ENCODE data around the gene MUC5B.
A peak's percentile ranks its signal among the peaks of the same experiment; 100 is the strongest.

The MUC5B gene

GRCh38 chr11:1192741-1193325, 30.0 kb upstream of the MUC5B start:
- DNase-seq: no peak

- no peak for DNase-seq
Observed at GRCh38 chr11:1193326-1194230, 29.3 kb upstream of the MUC5B start.

GRCh38 chr11:1194231-1194976, 28.5 kb upstream of the MUC5B start:
- no peak for DNase-seq

DNA sequence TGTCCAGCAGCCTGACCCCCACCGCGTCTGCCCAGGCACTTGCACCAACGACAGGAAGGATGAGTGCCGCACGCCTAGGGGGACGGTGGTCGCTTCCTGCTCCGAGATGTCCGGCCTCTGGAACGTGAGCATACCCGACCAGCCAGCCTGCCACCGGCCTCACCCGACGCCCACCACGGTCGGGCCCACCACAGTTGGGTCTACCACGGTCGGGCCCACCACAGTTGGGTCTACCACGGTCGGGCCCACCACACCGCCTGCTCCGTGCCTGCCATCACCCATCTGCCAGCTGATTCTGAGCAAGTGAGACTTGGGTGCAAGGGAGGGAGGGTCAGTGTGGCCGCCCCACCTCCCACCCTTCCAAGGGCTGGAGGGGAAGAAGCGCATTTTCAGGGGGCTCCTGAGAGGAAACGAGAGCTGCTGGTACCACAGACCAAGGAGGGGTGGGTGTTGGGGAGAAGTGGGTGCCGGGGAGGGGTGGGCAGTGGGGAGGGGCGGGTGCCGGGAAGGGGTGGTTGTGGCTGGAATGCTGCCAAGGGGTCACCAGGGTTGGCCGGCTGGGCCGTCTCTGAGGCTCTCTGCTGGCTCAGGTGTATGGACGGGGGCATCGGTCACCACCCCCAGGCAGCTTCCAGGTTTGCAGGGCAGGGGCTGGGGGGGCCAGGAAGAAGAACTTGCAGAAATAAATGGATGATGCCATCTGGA, 27.7 kb upstream of the MUC5B start:
- no peak for DNase-seq

GRCh38 chr11:1195682-1196515, 27.0 kb upstream of the MUC5B start:
- no peak for DNase-seq

DNA sequence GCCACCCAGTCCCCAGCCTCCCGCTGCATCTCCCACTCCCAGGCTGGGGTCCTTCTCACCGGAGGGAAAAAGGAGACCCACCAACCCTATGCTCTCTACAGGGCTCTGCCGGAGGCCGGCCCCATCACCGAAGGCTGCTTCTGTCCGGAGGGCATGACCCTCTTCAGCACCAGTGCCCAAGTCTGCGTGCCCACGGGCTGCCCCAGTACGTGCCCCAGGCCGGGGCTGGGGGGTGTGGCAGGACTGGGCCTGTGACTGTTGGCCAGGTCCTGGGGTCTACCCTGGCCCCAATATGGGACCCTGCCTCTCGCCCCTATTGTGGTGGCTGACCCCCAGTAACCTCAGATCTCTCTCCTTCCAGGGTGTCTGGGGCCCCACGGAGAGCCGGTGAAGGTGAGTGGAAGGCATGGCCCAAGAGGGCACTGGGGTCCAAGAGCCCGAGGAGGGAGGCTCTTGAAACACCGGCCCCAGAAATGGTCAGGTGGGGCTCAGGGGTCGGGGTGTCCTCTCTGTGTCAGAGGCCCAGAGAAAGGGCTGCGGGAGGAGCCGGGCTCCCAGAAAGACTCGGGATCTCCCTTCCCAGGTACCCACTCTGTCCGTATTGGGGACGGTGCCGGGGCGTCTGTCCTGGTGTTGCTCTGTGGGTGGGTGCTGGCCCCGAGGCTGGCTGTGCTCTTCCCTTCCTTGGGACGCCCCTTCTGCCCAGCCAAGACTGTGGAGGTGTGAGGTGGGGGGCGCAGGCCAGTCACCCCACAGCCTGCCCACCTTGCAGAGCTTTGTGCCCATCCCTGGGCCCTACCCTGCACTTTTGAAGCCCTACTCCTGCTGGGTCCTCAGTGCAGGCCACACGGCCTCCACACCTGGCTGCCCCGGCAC, 26.1 kb upstream of the MUC5B start:
- no peak for DNase-seq

GRCh38 chr11:1197431-1197885, 25.4 kb upstream of the MUC5B start:
- no peak for DNase-seq

- no peak for DNase-seq
Observed at GRCh38 chr11:1197886-1198560, 24.8 kb upstream of the MUC5B start.

DNA sequence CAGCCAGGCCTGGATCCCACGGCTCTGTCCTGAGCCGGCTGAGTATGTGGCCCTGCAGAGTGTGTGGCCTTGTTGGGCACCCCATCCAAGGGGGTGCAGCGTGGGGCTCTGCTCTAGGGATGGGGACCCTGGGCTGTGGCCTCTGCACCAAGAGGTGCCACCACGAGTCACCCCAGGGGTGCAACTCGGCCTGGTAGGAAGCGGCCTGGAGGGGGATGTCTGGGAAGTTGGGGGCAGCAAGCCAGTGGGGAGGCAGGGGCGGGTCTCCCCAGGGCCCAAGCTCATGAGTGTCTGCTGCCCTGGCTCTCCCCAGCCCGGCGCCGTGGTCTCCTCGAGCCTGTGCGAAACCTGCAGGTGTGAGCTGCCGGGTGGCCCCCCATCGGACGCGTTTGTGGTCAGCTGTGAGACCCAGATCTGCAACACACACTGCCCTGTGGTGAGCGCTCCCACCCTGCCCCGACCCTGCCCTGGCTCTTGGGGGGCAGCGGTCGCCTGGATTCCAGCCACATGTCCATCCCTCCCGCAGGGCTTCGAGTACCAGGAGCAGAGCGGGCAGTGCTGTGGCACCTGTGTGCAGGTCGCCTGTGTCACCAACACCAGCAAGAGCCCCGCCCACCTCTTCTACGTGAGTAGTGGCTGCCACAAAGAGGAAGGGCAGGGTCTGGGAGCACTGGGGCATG, 24.2 kb upstream of the MUC5B start:
- DNase-seq: no peak

DNA sequence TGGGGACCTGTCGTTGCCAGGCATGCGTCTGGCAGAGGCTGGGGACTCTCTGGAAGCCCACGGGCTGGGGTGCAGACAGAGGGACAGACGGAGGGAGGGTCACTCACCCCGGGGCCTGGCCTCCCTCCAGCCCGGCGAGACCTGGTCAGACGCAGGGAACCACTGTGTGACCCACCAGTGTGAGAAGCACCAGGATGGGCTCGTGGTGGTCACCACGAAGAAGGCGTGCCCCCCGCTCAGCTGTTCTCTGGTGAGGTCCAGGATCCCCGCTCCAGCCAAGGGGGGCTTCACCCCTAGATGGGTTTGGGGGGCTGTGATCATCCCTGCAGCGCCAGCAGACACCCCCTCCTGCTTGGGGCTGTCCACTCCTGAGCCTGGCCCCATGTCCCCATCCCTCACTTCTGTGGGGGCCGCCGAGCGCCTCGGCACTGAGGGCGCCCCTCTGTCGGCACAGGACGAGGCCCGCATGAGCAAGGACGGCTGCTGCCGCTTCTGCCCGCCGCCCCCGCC, 23.6 kb upstream of the MUC5B start:
- DNase-seq: no peak

- DNase-seq: no peak
Observed at GRCh38 chr11:1199751-1200610, 22.9 kb upstream of the MUC5B start.

- no peak for DNase-seq
Observed at GRCh38 chr11:1200611-1201191, 22.2 kb upstream of the MUC5B start.

DNA sequence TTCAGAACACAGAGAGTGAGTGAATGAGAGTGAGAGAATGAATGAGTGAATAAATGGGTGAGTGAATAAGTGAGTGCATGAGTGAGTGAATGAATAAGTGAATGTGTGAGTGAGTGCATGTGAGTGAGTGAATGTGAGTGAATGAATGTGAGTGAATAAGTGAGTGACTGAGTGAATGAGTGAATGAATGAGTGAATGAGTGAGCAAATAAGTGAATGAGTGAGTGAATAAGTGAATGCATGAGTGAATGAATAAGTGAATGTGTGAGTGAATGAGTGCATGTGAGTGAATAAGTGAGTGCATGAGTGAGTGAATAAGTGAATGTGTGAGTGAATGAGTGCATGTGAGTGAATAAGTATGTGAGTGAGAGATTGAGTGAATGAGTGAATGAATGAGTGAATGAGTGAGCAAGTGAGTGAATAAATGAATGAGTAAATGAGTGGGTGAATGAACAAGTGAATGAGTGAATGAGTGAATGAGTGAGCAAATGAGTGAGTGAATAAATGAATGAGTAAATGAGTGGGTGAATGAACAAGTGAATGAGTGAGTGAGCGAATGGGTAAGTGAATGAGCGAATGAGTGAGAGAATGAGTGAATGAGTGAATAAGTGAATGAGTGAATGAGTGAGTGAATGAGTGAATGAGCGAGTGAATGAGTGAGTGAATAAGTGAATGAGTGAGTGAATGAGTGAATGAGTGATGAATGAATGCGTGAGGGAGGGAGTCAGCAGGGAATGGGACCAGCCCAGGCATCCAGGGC, 21.3 kb upstream of the MUC5B start:
- no peak for DNase-seq

DNA sequence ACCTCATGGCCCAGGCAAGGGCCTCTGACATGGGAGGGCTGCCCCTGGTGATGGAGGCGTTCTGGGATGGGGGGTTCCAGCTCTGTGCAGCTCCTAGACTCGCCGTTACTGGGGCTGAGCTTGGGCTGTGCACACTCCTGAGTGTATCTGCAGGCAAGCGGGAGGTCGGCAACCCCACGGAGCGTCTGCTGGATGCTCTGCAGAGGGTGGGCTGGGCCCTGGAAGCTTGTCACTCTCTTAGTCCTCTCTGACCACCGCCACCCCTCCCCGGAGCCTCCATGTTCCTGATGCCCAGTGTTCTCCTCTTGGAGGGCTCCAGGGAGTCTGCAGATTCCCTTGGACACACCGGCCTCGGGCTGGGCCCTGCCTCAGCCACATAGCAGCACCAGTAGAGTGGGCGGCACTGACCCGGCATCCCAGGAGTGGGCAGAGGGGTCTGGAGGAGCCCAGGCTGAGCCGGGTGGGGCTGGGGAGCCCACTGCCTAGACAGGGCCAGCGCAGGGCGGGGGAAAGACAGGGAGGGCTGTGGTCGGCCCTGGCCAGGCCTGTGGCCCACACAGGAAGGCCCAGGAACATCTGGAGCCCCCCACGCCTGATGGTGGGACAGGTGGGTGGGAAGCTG, 20.6 kb upstream of the MUC5B start:
- DNase-seq: no peak

GRCh38 chr11:1202776-1203504, 19.9 kb upstream of the MUC5B start:
- peak; percentile 22 for DNase-seq
